Measurements from ENCODE around the gene CDKN2B-AS1.

DNA sequence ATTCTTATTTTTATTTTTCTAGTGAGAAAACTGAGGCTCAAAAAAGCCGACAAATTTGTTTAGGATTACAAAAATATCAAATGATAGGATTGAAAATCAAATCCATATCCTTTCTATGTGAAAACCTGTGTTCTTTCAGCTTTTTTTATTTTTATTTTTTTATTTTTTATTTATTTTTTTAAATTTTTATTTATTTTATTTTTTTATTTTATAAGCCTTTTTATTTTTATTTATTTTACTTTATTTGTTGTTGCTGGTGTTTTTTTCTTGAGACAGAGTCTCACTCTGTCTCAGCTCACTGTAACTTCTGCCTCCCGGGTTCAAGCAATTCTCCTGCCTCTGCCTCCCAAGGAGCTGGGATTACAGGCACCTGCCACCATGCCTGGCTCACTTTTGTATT is 59.9 kb downstream of the CDKN2B-AS1 start:
- TF ChIP-seq JUND (CRISPR knock-in tag; IDR thresholded peaks at IDR 0.05) (no peak), EP300 (IDR thresholded peaks at IDR 0.05; ENCODE audit: low read depth in 2 of 2, low read length in 2 of 2) (no peak), EP300 (CRISPR knock-in tag; IDR thresholded peaks at IDR 0.05; ENCODE audit: borderline replicate concordance) (no peak), PBX3 (CRISPR knock-in tag; IDR thresholded peaks at IDR 0.05; ENCODE audit: borderline replicate concordance) (no peak), ELF3 (CRISPR knock-in tag; IDR thresholded peaks at IDR 0.05) (no peak)

Data from HepG2 (cell line).